Stimulated activated CD8-positive, alpha-beta memory T cell treated with anti-CD3 and anti-CD28 coated beads, Interleukin-4, amount 100 ng/mL, for 48 hours (primary cell): ENCODE measurements around the gene PFDN4.
A peak's percentile ranks its signal among the peaks of the same experiment; 100 is the strongest.

Source experiments
- DNase-seq: peaks from one replicate; pipeline ENCODE4 v3.0.0-alpha.2; 2020

Gene PFDN4

GRCh38 chr20:54174457-54175175 is 33.3 kb upstream of the PFDN4 start:
- DNase-seq = no peak

- no peak for DNase-seq
These were observed 31.3 kb upstream of the PFDN4 start for GRCh38 chr20:54176610-54177009.

- no peak for DNase-seq
These were observed 30.5 kb upstream of the PFDN4 start for GRCh38 chr20:54177378-54177777.

GRCh38 chr20:54178256-54178655 is 29.6 kb upstream of the PFDN4 start:
- no peak for DNase-seq

- DNase-seq = no peak
These were observed 27.9 kb upstream of the PFDN4 start for GRCh38 chr20:54179946-54180345.

GRCh38 chr20:54180931-54181330 is 27.0 kb upstream of the PFDN4 start:
- no peak for DNase-seq

- DNase-seq = no peak
These were observed 23.8 kb upstream of the PFDN4 start for GRCh38 chr20:54184071-54184470.

GRCh38 chr20:54184904-54185626 is 22.8 kb upstream of the PFDN4 start:
- DNase-seq = no peak

- DNase-seq = no peak
These were observed 19.6 kb upstream of the PFDN4 start for GRCh38 chr20:54188132-54188849.

GRCh38 chr20:54189630-54190029 is 18.3 kb upstream of the PFDN4 start:
- no peak for DNase-seq

- no peak for DNase-seq
These were observed 17.7 kb upstream of the PFDN4 start for GRCh38 chr20:54190217-54190616.

- no peak for DNase-seq
These were observed 14.1 kb upstream of the PFDN4 start for GRCh38 chr20:54193817-54194216.

GRCh38 chr20:54194724-54195438 is 13.0 kb upstream of the PFDN4 start:
- no peak for DNase-seq

GRCh38 chr20:54195483-54196472 is 12.1 kb upstream of the PFDN4 start:
- no peak for DNase-seq

- DNase-seq = no peak
These were observed 10.0 kb upstream of the PFDN4 start for GRCh38 chr20:54197621-54198604.

GRCh38 chr20:54199283-54199682 is 8.6 kb upstream of the PFDN4 start:
- DNase-seq = no peak

GRCh38 chr20:54199721-54200176 is 8.1 kb upstream of the PFDN4 start:
- DNase-seq = peak; percentile 84

- DNase-seq = no peak
These were observed 7.2 kb upstream of the PFDN4 start for GRCh38 chr20:54200487-54201267.

GRCh38 chr20:54201268-54201846 is 6.5 kb upstream of the PFDN4 start:
- DNase-seq = no peak
